SK-N-SH (cell line): ENCODE data around the gene PLEKHG1. TPM values are rescaled to one million over a fixed set of nuclear protein-coding genes. Genes with fewer than 3 reads are reported as not detected.

ENCODE experiments used
- CTCF ChIA-PET: fragments of 300-600, 350-600 bp; formaldehyde crosslinking; extraction: SDS; loops from one replicate; lab custom pipeline; 2021; lab: Yijun Ruan, JAX
- POLR2A ChIA-PET: fragments of 350-600 bp; sonication (Branson Sonifier 250); formaldehyde crosslinking; extraction: SDS; loops from one replicate; lab custom pipeline; 2020; ENCODE audit warnings: antibody characterized with exemption, inconsistent platforms; lab: Yijun Ruan, JAX
- DNase-seq: peaks from one replicate; pipeline ENCODE4 v3.0.0; 2012
- H2AFZ ChIP-seq: fragments of 200-600 bp; sonication (generic); 2 replicates; pipeline ENCODE4 v1.8.1; 2016; ENCODE audit warnings: antibody characterized with exemption, mild to moderate bottlenecking, low read depth
- H3F3A ChIP-seq: fragments of 200-600 bp; sonication (generic); replicated peaks from 2 replicates; pipeline ENCODE3; 2016; ENCODE audit warnings: antibody characterized with exemption, mild to moderate bottlenecking; ENCODE audit not compliant: insufficient read depth
- H3K27ac ChIP-seq, 2 experiments: fragments of 200-500 bp in 1 of 2; fragments of 200-600 bp in 1 of 2; sonication (Bioruptor generic) in 1 of 2; sonication (generic), shearing (Covaris generic) in 1 of 2; 2 replicates each; pipeline versions ENCODE4 v1.5.1 to v1.6.1; 2014 to 2016; ENCODE audit warnings: low read depth in 2 of 2, inconsistent platforms in 1 of 2, low read length in 1 of 2, mild to moderate bottlenecking in 1 of 2, mixed read lengths in 1 of 2
- H3K27me3 ChIP-seq: fragments of 200-600 bp; sonication (generic), shearing (Covaris generic); 2 replicates; pipeline ENCODE4 v1.6.1; 2016; ENCODE audit warnings: mixed run types; ENCODE audit not compliant: insufficient read depth
- H3K36me3 ChIP-seq, 2 experiments: fragments of 200-500 bp in 1 of 2; fragments of 200-600 bp in 1 of 2; sonication (Bioruptor generic) in 1 of 2; sonication (generic) in 1 of 2; replicated peaks in 1 of 2; 2 replicates each; pipeline versions ENCODE3 to v1.5.1; 2014 to 2016; ENCODE audit warnings: low read length in 1 of 2, mild to moderate bottlenecking in 1 of 2; ENCODE audit not compliant: insufficient read depth in 2 of 2, control insufficient read depth in 1 of 2
- H3K4me1 ChIP-seq, 2 experiments: fragments of 200-500 bp in 1 of 2; fragments of 200-600 bp in 1 of 2; sonication (Bioruptor generic) in 1 of 2; sonication (generic), shearing (Covaris generic) in 1 of 2; 2 replicates each; pipeline versions ENCODE4 v1.5.1 to v1.6.1; 2014 to 2016; ENCODE audit warnings: low read depth in 1 of 2, low read length in 1 of 2, mixed run types in 1 of 2; ENCODE audit not compliant: insufficient read depth in 2 of 2, control insufficient read depth in 1 of 2
- H3K4me2 ChIP-seq: fragments of 200-600 bp; sonication (generic), shearing (Covaris generic); 2 replicates; pipeline ENCODE4 v1.6.1; 2017; ENCODE audit warnings: mixed run types
- H3K4me3 ChIP-seq, 2 experiments: fragments of 200-500 bp in 1 of 2; fragments of 200-600 bp in 1 of 2; sonication (Bioruptor generic) in 1 of 2; sonication (generic), shearing (Covaris generic) in 1 of 2; 2 replicates each; pipeline versions ENCODE4 v1.5.1 to v1.8.1; 2014 to 2016; ENCODE audit warnings: low read depth in 2 of 2, inconsistent platforms in 1 of 2, low read length in 1 of 2, mild to moderate bottlenecking in 1 of 2, mixed read lengths in 1 of 2, moderate library complexity in 1 of 2
- H3K79me2 ChIP-seq: fragments of 200-600 bp; sonication (generic); 2 replicates; pipeline ENCODE4 v1.8.1; 2017; ENCODE audit warnings: mild to moderate bottlenecking; ENCODE audit not compliant: insufficient read depth
- H3K9ac ChIP-seq: fragments of 200-600 bp; sonication (generic); 2 replicates; pipeline ENCODE4 v1.6.1; 2017; ENCODE audit warnings: mixed run types
- H3K9me2 ChIP-seq: fragments of 200-600 bp; sonication (generic); 2 replicates; pipeline ENCODE4 v1.6.1; 2017; ENCODE audit warnings: mixed run types
- H3K9me3 ChIP-seq: fragments of 200-600 bp; sonication (generic); 2 replicates; pipeline ENCODE4 v1.6.1; 2017; ENCODE audit warnings: mixed run types, mild to moderate bottlenecking, moderate library complexity
- H4K20me1 ChIP-seq: fragments of 200-600 bp; sonication (generic); 2 replicates; pipeline ENCODE4 v1.6.1; 2017; ENCODE audit warnings: mild to moderate bottlenecking, mixed run types; ENCODE audit not compliant: insufficient read depth
- ELF1 ChIP-seq: IDR thresholded peaks from 2 replicates; pipeline ENCODE4 v1.4.0; 2012
- EP300 ChIP-seq, 2 experiments: IDR thresholded peaks; 2 replicates each; pipeline versions ENCODE4 v1.4.0 to v1.6.1; 2012; ENCODE audit warnings: borderline replicate concordance in 1 of 2, low read depth in 1 of 2, low read length in 1 of 2
- EZH2phosphoT487 ChIP-seq: fragments of 200-600 bp; sonication (generic); IDR thresholded peaks from 2 replicates; pipeline ENCODE4 v1.6.1; 2017; ENCODE audit warnings: low read depth, mixed run types, mild to moderate bottlenecking, antibody characterized with exemption, moderate library complexity, borderline replicate concordance
- FOSL2 ChIP-seq: IDR thresholded peaks from 2 replicates; pipeline ENCODE4 v1.4.0; 2012; ENCODE audit warnings: low read depth, mild to moderate bottlenecking, moderate library complexity, borderline replicate concordance
- FOXJ3 ChIP-seq: sonication (generic); formaldehyde crosslinking; IDR thresholded peaks from 2 replicates; pipeline ENCODE4 v1.5.1; 2020; ENCODE audit warnings: mild to moderate bottlenecking, missing genetic modification reagents
- GABPA ChIP-seq: IDR thresholded peaks from 2 replicates; pipeline ENCODE4 v1.4.0; 2012; ENCODE audit warnings: low read depth, mild to moderate bottlenecking
- MAX ChIP-seq: IDR thresholded peaks from 2 replicates; pipeline ENCODE4 v1.4.0; 2012; ENCODE audit warnings: low read depth
- MEF2A ChIP-seq: IDR thresholded peaks from 2 replicates; pipeline ENCODE4 v1.4.0; 2012; ENCODE audit warnings: low read depth, borderline replicate concordance
- MXI1 ChIP-seq: IDR thresholded peaks from 2 replicates; pipeline ENCODE4 v1.6.1; 2012; ENCODE audit warnings: mild to moderate bottlenecking, low read depth, low read length, improper control_type of control experiment
- NFIC ChIP-seq: IDR thresholded peaks from 2 replicates; pipeline ENCODE4 v1.4.0; 2012; ENCODE audit warnings: borderline replicate concordance
- NRF1 ChIP-seq: IDR thresholded peaks from 2 replicates; pipeline ENCODE4 v1.6.1; 2012; ENCODE audit warnings: low read depth, mild to moderate bottlenecking, low read length
- PBX3 ChIP-seq: IDR thresholded peaks from 2 replicates; pipeline ENCODE4; 2012
- RCOR1 ChIP-seq: fragments of 150-350 bp; IDR thresholded peaks from 2 replicates; pipeline ENCODE4 v1.6.1; 2017; ENCODE audit warnings: antibody characterized with exemption, low read length
- RFX5 ChIP-seq: IDR thresholded peaks from 2 replicates; pipeline ENCODE4 v1.6.1; 2012; ENCODE audit warnings: mild to moderate bottlenecking, improper control_type of control experiment, low read length
- RXRA ChIP-seq: IDR thresholded peaks from 2 replicates; pipeline ENCODE4 v1.4.0; 2012; ENCODE audit warnings: low read depth, mild to moderate bottlenecking, borderline replicate concordance
- SMC3 ChIP-seq: IDR thresholded peaks from 2 replicates; pipeline ENCODE4 v1.6.1; 2012; ENCODE audit warnings: low read depth, low read length, improper control_type of control experiment
- TCF12 ChIP-seq: IDR thresholded peaks from 2 replicates; pipeline ENCODE4 v1.4.0; 2012
- TEAD4 ChIP-seq: IDR thresholded peaks from 2 replicates; pipeline ENCODE4 v1.4.0; 2012; ENCODE audit warnings: mild to moderate bottlenecking, borderline replicate concordance; ENCODE audit not compliant: insufficient read depth
- USF1 ChIP-seq: IDR thresholded peaks from 2 replicates; pipeline ENCODE4 v1.4.0; 2012; ENCODE audit warnings: low read depth, borderline replicate concordance
- USF2 ChIP-seq: fragments of 150-350 bp; IDR thresholded peaks from 2 replicates; pipeline ENCODE4 v1.6.1; 2017; ENCODE audit warnings: antibody characterized with exemption, low read length, low read depth, borderline replicate concordance
- YY1 ChIP-seq: IDR thresholded peaks from 2 replicates; pipeline ENCODE4 v1.4.0; 2012; ENCODE audit warnings: low read depth, mild to moderate bottlenecking
- WGBS: methylation state at CpG from one replicate; pipeline ENCODE4 v1.1.6; 2017; ENCODE audit warnings: low lambda C conversion rate; 5-methylcytosine and 5-hydroxymethylcytosine counted together
- polyA plus RNA-seq, 3 experiments: library from polyadenylated mRNA; depleted of rRNA; stranded (reverse); fragments of >200 nt; gene quantifications; 2 replicates each; pipeline ENCODE4 v1.2.3, GENCODE V29; 2012
- TF ChIP-seq, protein P1 (sequence below): IDR thresholded peaks from 2 replicates; pipeline ENCODE4 v1.4.0; 2012; ENCODE audit warnings: low read depth, borderline replicate concordance

The PLEKHG1 gene
- polyA plus RNA-seq, 1 of the 3 experiments (the other 2 are of a cell fraction): 0.02 TPM

GRCh38 chr6:150628908-150629307 lies 29.2 kb downstream of the PLEKHG1 start:
- Histone ChIP-seq H3F3A (no peaks in the 10 kb centered on the region), H3K9me3 (no peaks in the 10 kb centered on the region), H3K9me2 (no peaks in the 10 kb centered on the region), H3K4me1 (no peaks in the 10 kb centered on the region), H3K36me3 (no peaks in the 10 kb centered on the region), H3K79me2 (no peaks in the 10 kb centered on the region), H3K27me3 (no peaks in the 10 kb centered on the region), H2AFZ (no peak overlapping the region), H3K9ac (no peak overlapping the region), H3K27ac (no peak overlapping the region), H3K4me3 (no peak overlapping the region), H3K4me2 (no peak overlapping the region), H4K20me1 (no peaks in the 10 kb centered on the region)
- DNase-seq: no peak
- CTCF ChIA-PET: no interaction called here
- POLR2A ChIA-PET: no interaction called here
- TF ChIP-seq EZH2phosphoT487: no peak
- TF ChIP-seq RCOR1: no peak
- no peak for TF ChIP-seq GABPA
- no peak for TF ChIP-seq YY1
- no peak for TF ChIP-seq FOSL2
- TF ChIP-seq PBX3: no peak
- TF ChIP-seq RFX5: no peak
- TF ChIP-seq, protein P1, sequence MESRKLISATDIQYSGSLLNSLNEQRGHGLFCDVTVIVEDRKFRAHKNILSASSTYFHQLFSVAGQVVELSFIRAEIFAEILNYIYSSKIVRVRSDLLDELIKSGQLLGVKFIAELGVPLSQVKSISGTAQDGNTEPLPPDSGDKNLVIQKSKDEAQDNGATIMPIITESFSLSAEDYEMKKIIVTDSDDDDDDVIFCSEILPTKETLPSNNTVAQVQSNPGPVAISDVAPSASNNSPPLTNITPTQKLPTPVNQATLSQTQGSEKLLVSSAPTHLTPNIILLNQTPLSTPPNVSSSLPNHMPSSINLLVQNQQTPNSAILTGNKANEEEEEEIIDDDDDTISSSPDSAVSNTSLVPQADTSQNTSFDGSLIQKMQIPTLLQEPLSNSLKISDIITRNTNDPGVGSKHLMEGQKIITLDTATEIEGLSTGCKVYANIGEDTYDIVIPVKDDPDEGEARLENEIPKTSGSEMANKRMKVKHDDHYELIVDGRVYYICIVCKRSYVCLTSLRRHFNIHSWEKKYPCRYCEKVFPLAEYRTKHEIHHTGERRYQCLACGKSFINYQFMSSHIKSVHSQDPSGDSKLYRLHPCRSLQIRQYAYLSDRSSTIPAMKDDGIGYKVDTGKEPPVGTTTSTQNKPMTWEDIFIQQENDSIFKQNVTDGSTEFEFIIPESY: no peak
- no peak for TF ChIP-seq MAX
- no peak for TF ChIP-seq SMC3
- WGBS: 25% methylated on average over 6 of the region's 6 CpGs

DNA sequence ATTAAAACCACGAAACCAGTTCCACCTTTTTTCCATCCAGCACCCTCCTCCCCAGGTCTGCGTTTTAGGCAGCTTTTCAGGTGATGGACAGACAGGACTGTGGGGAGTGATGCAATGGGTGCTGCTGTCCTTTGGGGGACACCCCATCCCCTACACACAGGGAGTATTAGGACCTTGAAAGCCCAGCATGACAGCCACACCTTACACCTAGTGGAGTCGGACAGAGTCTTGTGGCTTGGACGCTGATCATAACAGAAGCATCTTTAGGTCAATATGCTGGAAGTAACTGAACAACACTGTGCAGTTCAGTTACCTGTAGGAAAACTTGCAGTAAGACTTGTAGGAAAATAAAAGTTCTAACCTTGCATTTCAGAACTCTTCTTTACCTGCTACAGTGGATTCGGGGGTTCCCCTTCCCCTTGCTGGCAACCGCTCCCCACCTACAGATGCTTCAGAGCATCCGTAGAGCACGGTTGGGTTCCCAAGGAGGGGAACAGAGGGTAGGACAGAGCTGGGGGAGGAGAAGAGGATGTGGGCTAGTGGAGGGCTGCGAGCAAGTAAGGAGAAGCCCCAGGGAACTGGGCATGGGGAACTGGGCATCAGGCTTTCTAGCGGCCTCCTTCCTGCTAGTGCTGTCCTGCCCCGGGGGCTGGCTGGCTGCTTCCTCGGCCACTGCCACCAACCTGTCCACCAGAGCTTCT lies 31.7 kb downstream of the PLEKHG1 start:
- no peak overlapping the region for H3K27ac ChIP-seq
- ChIA-PET CTCF (no interaction called here), POLR2A (no interaction called here)
- TF ChIP-seq USF1 (no peak), NFIC (no peak), TEAD4 (no peak), EP300 (IDR thresholded peaks at IDR 0.05; ENCODE audit: borderline replicate concordance in 1 of 2, low read depth in 1 of 2, low read length in 1 of 2) (no peak), MXI1 (no peak), PBX3 (no peak), USF2 (no peak), ELF1 (no peak), FOXJ3 (no peak), NRF1 (no peak), TCF12 (no peak), RXRA (no peak), MEF2A (no peak)
- no peak overlapping the region for H3K4me2 ChIP-seq
- no peak overlapping the region for H3K4me3 ChIP-seq
- H3K9me2 ChIP-seq: no peaks in the 10 kb centered on the region
- no peaks in the 10 kb centered on the region for H3F3A ChIP-seq
- H4K20me1 ChIP-seq: no peaks in the 10 kb centered on the region
- no peak overlapping the region for H3K9ac ChIP-seq
- no peaks in the 10 kb centered on the region for H3K79me2 ChIP-seq
- WGBS: 28% methylated on average over 12 of the region's 12 CpGs
- no peaks in the 10 kb centered on the region for H3K9me3 ChIP-seq
- no peak overlapping the region for H2AFZ ChIP-seq
- H3K36me3 ChIP-seq: no peaks in the 10 kb centered on the region
- H3K4me1 ChIP-seq: no peaks in the 10 kb centered on the region
- DNase-seq: no peak
- H3K27me3 ChIP-seq: no peaks in the 10 kb centered on the region
